Right lobe of liver (tissue), 6 donors: ENCODE measurements around the gene ARHGAP8. TPM values are rescaled to one million over a fixed set of nuclear protein-coding genes. Genes with fewer than 3 reads are reported as not detected.

Experiments
- ATAC-seq, 4 donors: fragments of 200-7000 bp; cut with Tn5 transposase; one replicate each; pipeline ENCODE4 v1.9.1; 2020; ENCODE audit warnings: mild to moderate bottlenecking in 4 of 4, moderate library complexity in 4 of 4
- DNase-seq, 3 donors: peaks; one replicate each; pipeline ENCODE4 v3.0.0-alpha.2; 2020
- H3K27ac ChIP-seq, 3 donors: fragments of 200-600 bp; one replicate each; pipeline ENCODE4 v1.8.0; 2022
- H3K27me3 ChIP-seq, 2 donors: fragments of 200-600 bp; one replicate each; pipeline ENCODE4 v1.8.0; 2022
- H3K36me3 ChIP-seq, 4 donors: fragments of 200-600 bp; sonication (generic) in 1 of 4; one replicate each; pipeline versions ENCODE4 v1.5.1 to v1.8.0; 2017 to 2022; ENCODE audit warnings: control low read depth in 1 of 4
- H3K4me1 ChIP-seq, 4 donors: fragments of 200-600 bp; sonication (generic) in 1 of 4; one replicate each; pipeline versions ENCODE4 v1.5.1 to v1.8.0; 2017 to 2022; ENCODE audit warnings: control low read depth in 1 of 4
- H3K4me3 ChIP-seq, 3 donors: fragments of 200-600 bp; one replicate each; pipeline ENCODE4 v1.8.0; 2022
- H3K9me3 ChIP-seq, 4 donors: fragments of 200-600 bp; sonication (generic) in 1 of 4; one replicate each; pipeline versions ENCODE4 v1.5.1 to v1.8.0; 2017 to 2022; ENCODE audit warnings: control low read depth in 1 of 4
- POLR2A ChIP-seq: fragments of 450-650 bp; IDR thresholded peaks from one replicate; pipeline ENCODE4 v1.6.1; 2017; ENCODE audit warnings: antibody characterized with exemption, mild to moderate bottlenecking
- WGBS: methylation state at CpG from one replicate; pipeline ENCODE4 v1.1.6; 2018; ENCODE audit warnings: low coverage, low lambda C conversion rate; ENCODE audit not compliant: insufficient coverage; ENCODE audit errors: missing lambda C conversion rate; 5-methylcytosine and 5-hydroxymethylcytosine counted together
- intact Hi-C, 2 donors: fragments of 100-400 bp; cut with DNase I; formaldehyde crosslinking; loops; one replicate each; pipeline versions ENCODE4 v1.11.2 to v1.14.1; 2022
- total RNA-seq, 6 experiments: library from RNA; depleted of rRNA in 2 of 6; stranded (reverse); fragments of >200 nt in 2 of 6; fragmentation: NEBNext Ultra II Directional in 3 of 6; extraction: Animal tissue kit (Norgen Biotek cat#: 25700) in 3 of 6; gene quantifications; one replicate each; pipeline versions ENCODE4 v1.1.0 to v1.2.4, GENCODE V29; 2016 to 2023
- TF ChIP-seq, protein P1 (sequence below), 4 donors: fragments of 200-600 bp in 3 of 4; fragments of 450-650 bp in 1 of 4; IDR thresholded peaks; one replicate each; pipeline versions ENCODE4 v1.5.1 to v1.8.0; 2016 to 2022; ENCODE audit warnings: antibody characterized with exemption in 4 of 4, mild to moderate bottlenecking in 2 of 4
- donor health status: DM: no; HTN: yes; CAD: no.
- donor health status: DM: no; HTN: no; CAD: no.
- donor health status: DM: no; HTN: no; CAD: no.
- donor health status: DM: no; HTN: yes; CAD: no.
- donor health status: DM: no; HTN: yes; CAD: no.

The ARHGAP8 gene
- total RNA-seq, 6 experiments from 2014 or later = 0.49 to 1.0 (median 0.61) TPM; not detected in 1

GRCh38 chr22:44847380-44847779 lies 95.0 kb downstream of the ARHGAP8 start:
- H3K36me3 ChIP-seq = no peaks in the 10 kb centered on the region
- H3K27ac ChIP-seq = no peak overlapping the region
- intact Hi-C loops = no loop called here
- H3K9me3 ChIP-seq = no peaks in the 10 kb centered on the region
- WGBS = 72% methylated on average over 3 of the region's 4 CpGs
- H3K4me1 ChIP-seq = no peaks in the 10 kb centered on the region
- H3K27me3 ChIP-seq = no peaks in the 10 kb centered on the region
- ATAC-seq (no peak), DNase-seq (no peak)
- no peak overlapping the region for H3K4me3 ChIP-seq
- TF ChIP-seq, protein P1, sequence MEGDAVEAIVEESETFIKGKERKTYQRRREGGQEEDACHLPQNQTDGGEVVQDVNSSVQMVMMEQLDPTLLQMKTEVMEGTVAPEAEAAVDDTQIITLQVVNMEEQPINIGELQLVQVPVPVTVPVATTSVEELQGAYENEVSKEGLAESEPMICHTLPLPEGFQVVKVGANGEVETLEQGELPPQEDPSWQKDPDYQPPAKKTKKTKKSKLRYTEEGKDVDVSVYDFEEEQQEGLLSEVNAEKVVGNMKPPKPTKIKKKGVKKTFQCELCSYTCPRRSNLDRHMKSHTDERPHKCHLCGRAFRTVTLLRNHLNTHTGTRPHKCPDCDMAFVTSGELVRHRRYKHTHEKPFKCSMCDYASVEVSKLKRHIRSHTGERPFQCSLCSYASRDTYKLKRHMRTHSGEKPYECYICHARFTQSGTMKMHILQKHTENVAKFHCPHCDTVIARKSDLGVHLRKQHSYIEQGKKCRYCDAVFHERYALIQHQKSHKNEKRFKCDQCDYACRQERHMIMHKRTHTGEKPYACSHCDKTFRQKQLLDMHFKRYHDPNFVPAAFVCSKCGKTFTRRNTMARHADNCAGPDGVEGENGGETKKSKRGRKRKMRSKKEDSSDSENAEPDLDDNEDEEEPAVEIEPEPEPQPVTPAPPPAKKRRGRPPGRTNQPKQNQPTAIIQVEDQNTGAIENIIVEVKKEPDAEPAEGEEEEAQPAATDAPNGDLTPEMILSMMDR (IDR thresholded peaks at IDR 0.05) = no peak
- no peak for TF ChIP-seq POLR2A

DNA sequence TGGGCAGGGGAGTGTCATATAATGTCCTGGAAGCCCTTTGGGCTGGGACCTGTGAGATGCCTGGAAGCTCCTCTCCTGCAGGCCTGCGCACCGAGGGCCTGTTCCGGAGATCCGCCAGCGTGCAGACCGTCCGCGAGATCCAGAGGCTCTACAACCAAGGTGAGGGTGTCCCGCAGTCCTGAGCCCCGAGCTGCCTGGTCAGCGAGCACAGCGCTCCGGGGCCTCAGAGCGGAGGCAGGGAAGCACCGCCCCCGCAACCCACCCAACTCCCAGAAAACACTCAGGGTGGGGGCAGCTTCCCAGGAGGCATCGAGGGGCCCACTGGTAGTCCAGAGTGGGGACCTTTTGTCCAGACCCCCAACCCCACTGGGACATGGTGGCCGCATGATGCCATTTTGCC lies 95.5 kb downstream of the ARHGAP8 start:
- intact Hi-C loops = no loop called here
- DNase-seq = peak in 1 of 3 donors; percentile 35

DNA sequence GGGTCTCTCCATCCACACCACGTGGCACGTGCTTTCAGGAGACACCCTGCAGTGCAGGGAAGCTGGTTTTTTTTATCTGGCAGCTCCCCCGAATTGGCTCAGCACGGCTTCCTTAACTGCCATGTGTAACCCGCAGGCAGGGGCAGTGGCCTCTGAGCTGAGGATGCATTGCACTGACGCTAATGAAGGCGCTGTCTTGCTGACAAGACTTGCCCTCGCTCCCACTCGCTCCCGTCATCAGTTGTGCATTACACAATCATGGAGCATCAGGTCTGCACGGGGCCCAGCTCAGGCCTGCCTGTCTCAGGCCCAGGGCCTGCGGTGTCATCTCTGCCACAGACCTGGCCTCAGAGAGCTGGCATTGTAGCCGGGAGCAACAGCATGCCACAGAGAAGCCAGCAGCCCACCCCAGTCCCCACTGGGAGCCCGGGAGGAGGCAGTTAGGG lies 95.9 kb downstream of the ARHGAP8 start:
- H3K36me3 ChIP-seq = no peaks in the 10 kb centered on the region
- no peaks in the 10 kb centered on the region for H3K4me1 ChIP-seq
- DNase-seq (no peak), ATAC-seq (no peak)
- no peak overlapping the region for H3K27ac ChIP-seq
- intact Hi-C loops = no loop called here
- no CpG with 5 or more reads among the region's 14 CpGs for WGBS
- no peaks in the 10 kb centered on the region for H3K27me3 ChIP-seq
- no peak overlapping the region for H3K4me3 ChIP-seq
- TF ChIP-seq POLR2A = no peak
- TF ChIP-seq, protein P1 (IDR thresholded peaks at IDR 0.05) = no peak
- H3K9me3 ChIP-seq = no peaks in the 10 kb centered on the region

More for the DNA sequence above, 95.5 kb downstream of the ARHGAP8 start:
- no peak for TF ChIP-seq POLR2A
- TF ChIP-seq, protein P1 (IDR thresholded peaks at IDR 0.05) = no peak
- H3K4me3 ChIP-seq = no peak overlapping the region
- WGBS = 93% methylated on average over 5 of the region's 18 CpGs
- H3K9me3 ChIP-seq = no peaks in the 10 kb centered on the region
- H3K27me3 ChIP-seq = no peaks in the 10 kb centered on the region
- no peak for ATAC-seq
- no peak overlapping the region for H3K27ac ChIP-seq
- H3K4me1 ChIP-seq = no peaks in the 10 kb centered on the region
- no peaks in the 10 kb centered on the region for H3K36me3 ChIP-seq

DNA sequence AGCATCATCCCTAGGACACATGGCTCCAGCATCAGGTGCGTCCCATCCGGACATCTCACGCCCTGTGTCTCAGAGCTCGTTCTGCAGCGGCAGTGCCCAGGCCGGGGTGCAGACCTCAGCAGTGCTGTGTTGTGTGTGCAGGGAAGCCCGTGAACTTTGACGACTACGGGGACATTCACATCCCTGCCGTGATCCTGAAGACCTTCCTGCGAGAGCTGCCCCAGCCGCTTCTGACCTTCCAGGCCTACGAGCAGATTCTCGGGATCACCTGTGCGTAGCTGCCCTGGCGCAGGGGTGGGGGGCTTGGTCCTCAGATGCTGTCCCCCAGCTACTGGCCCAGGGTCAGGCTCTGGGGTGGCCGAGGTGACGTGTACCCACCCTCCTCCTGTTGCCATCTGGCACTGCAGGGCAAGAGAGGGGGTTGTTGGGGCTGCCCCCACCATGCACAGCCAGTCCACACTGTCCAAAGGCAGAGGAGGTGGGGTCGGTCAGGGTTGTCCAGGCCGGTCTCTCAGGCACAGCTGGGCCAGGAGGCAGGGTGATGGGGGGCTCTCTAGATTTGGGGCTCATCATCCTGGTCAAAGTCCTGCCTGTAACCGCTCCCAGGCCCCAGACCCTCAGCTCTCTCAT lies 96.5 kb downstream of the ARHGAP8 start:
- H3K9me3 ChIP-seq = no peaks in the 10 kb centered on the region
- ATAC-seq (no peak), DNase-seq (peak in 1 of 3 donors; percentile 49)

More for the DNA sequence above, 96.5 kb downstream of the ARHGAP8 start:
- intact Hi-C loops = no loop called here
- 91% methylated on average over 4 of the region's 21 CpGs for WGBS
- TF ChIP-seq POLR2A = no peak
- TF ChIP-seq, protein P1 (IDR thresholded peaks at IDR 0.05) = no peak
- Histone ChIP-seq H3K36me3 (no peaks in the 10 kb centered on the region), H3K27ac (no peak overlapping the region), H3K4me1 (no peaks in the 10 kb centered on the region), H3K27me3 (no peaks in the 10 kb centered on the region), H3K4me3 (no peak overlapping the region)
